HG02970 (cell line): ENCODE results near the gene OST4.

Source experiments
- ATAC-seq: cut with Tn5 transposase; IDR thresholded peaks from one replicate; pipeline ENCODE4 v1.9.1; 2021; ENCODE audit warnings: mild to moderate bottlenecking, moderate library complexity, moderate number of reproducible peaks; ENCODE audit not compliant: unreplicated experiment, low FRiP score

The OST4 gene

GRCh38 chr2:27093430-27094352 lies 22.2 kb upstream of the OST4 start:
- no peak for ATAC-seq

GRCh38 chr2:27092696-27093429 lies 21.4 kb upstream of the OST4 start:
- no peak for ATAC-seq

- no peak for ATAC-seq
Measured at GRCh38 chr2:27091746-27092695, 20.6 kb upstream of the OST4 start.

GRCh38 chr2:27089111-27089954 lies 17.9 kb upstream of the OST4 start:
- no peak for ATAC-seq

- no peak for ATAC-seq
Measured at GRCh38 chr2:27088634-27089033, 17.2 kb upstream of the OST4 start.

- no peak for ATAC-seq
Measured at GRCh38 chr2:27087823-27088410, 16.5 kb upstream of the OST4 start.

GRCh38 chr2:27086724-27087593 lies 15.5 kb upstream of the OST4 start, which contains the start of gene KHK:
Gene KHK, plus strand, starts transcription at chr2:27086772. Its CDS starts 488 bp downstream, at chr2:27087260.
- peak; percentile 3 for ATAC-seq

- peak; percentile 72 for ATAC-seq
Measured at GRCh38 chr2:27086090-27086723, 14.8 kb upstream of the OST4 start.

GRCh38 chr2:27085673-27086089 lies 14.2 kb upstream of the OST4 start:
- ATAC-seq = peak; percentile 11

- ATAC-seq = no peak
Measured at GRCh38 chr2:27085062-27085672, 13.7 kb upstream of the OST4 start.

GRCh38 chr2:27084297-27085061 lies 13.0 kb upstream of the OST4 start:
- ATAC-seq = no peak

- ATAC-seq = no peak
Measured at GRCh38 chr2:27083410-27084296, 12.2 kb upstream of the OST4 start.

GRCh38 chr2:27082773-27083409 lies 11.4 kb upstream of the OST4 start:
- no peak for ATAC-seq

GRCh38 chr2:27081984-27082772 lies 10.7 kb upstream of the OST4 start:
- ATAC-seq = no peak
